Measurements from ENCODE around the gene ATR. TPM values are rescaled to one million over a fixed set of nuclear protein-coding genes. Genes with fewer than 3 reads are reported as not detected.

Gene ATR
- total RNA-seq, 1 experiment from 2014 or later: 15.8 TPM

DNA sequence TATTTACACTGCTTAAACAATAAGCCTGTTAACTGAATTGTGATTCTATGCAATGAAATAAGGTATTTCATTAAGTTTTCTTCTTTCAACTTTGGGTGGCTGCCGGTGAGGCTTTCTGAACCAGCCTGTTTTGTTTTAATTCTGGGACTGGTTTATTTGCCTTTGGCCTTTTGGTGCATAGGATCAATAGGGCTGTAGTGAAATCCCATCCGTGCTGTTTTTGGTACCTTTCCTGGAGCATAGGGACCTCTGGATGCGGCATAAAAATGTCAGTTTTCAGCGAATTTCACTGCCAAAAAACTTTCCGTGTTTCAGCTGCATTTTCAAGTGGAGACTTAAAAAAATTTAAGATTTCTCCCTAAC lies 18.2 kb upstream of the ATR start:
- no peaks in the 10 kb centered on the region for H4K20me1 ChIP-seq (ENCODE audit: control insufficient read depth, insufficient read depth, insufficient read length)
- no peak overlapping the region for H2BK5ac ChIP-seq (ENCODE audit: insufficient read length, low read length)
- H3K56ac ChIP-seq (ENCODE audit: insufficient read length, low read depth, low read length): no peak overlapping the region
- Mint-ChIP-seq H3K36me3 (ENCODE audit: insufficient read depth in 1 of 3, low read depth in 3 of 3) (peaks cover 10 to 13% (median 12%) of the 10 kb centered on the region in 3 experiments; a peak in 6 of 7 replicates), H3K4me1 (peaks cover 13 to 19% of the 10 kb centered on the region in 2 experiments), H3K9me3 (no peaks in the 10 kb centered on the region), H3K4me3 (peak overlapping the region; percentile 93 to 99), H3K27ac (no peak overlapping the region), H3K27me3 (ENCODE audit: low read depth) (peaks cover 5% of the 10 kb centered on the region)
- H3K14ac ChIP-seq (ENCODE audit: insufficient read depth, low read length): no peak overlapping the region
- no peak overlapping the region for H2BK120ac ChIP-seq (ENCODE audit: low read depth, low read length, poor library complexity, severe bottlenecking)
- H3K23me2 ChIP-seq (ENCODE audit: insufficient read length, low read depth, low read length, poor library complexity, severe bottlenecking): peaks cover 7% of the 10 kb centered on the region
- no peak overlapping the region for H4K91ac ChIP-seq (ENCODE audit: insufficient read length, low read depth, low read length)
- WGBS (ENCODE audit: extremely low coverage, insufficient read length, low lambda C conversion rate): no CpG with 5 or more reads among the region's 5 CpGs
- H3K27me3 ChIP-seq (ENCODE audit: insufficient read depth, low read length): no peaks in the 10 kb centered on the region
- H4K5ac ChIP-seq (ENCODE audit: insufficient read length, low read depth, low read length): no peak overlapping the region
- no peak overlapping the region for H2AFZ ChIP-seq (ENCODE audit: low read length)
- H4K8ac ChIP-seq (replicated peaks; ENCODE audit: insufficient read length, low read depth, low read length): no peak overlapping the region
- no peaks in the 10 kb centered on the region for H3K4me1 ChIP-seq (ENCODE audit: insufficient read depth, low read length)
- H3K9me3 ChIP-seq (ENCODE audit: control insufficient read depth, low read depth, low read length): no peaks in the 10 kb centered on the region
- H2BK20ac ChIP-seq (ENCODE audit: low read depth, low read length, poor library complexity, severe bottlenecking): no peak overlapping the region
- no peak overlapping the region for H3K18ac ChIP-seq (ENCODE audit: insufficient read length, low read depth, low read length)
- no peak overlapping the region for H3K4ac ChIP-seq (ENCODE audit: low read depth, low read length)
- H2BK12ac ChIP-seq (ENCODE audit: insufficient read length, low read depth, low read length): no peak overlapping the region
- peak overlapping the region; percentile 65 for H3K4me2 ChIP-seq (ENCODE audit: insufficient read depth, insufficient read length, low read length)
- no peak overlapping the region for H2AK5ac ChIP-seq (ENCODE audit: insufficient read length, low read length)
- no peak overlapping the region for H3K9ac ChIP-seq (ENCODE audit: extremely low read depth, insufficient read length, low read length)
- TF ChIP-seq, protein P1, sequence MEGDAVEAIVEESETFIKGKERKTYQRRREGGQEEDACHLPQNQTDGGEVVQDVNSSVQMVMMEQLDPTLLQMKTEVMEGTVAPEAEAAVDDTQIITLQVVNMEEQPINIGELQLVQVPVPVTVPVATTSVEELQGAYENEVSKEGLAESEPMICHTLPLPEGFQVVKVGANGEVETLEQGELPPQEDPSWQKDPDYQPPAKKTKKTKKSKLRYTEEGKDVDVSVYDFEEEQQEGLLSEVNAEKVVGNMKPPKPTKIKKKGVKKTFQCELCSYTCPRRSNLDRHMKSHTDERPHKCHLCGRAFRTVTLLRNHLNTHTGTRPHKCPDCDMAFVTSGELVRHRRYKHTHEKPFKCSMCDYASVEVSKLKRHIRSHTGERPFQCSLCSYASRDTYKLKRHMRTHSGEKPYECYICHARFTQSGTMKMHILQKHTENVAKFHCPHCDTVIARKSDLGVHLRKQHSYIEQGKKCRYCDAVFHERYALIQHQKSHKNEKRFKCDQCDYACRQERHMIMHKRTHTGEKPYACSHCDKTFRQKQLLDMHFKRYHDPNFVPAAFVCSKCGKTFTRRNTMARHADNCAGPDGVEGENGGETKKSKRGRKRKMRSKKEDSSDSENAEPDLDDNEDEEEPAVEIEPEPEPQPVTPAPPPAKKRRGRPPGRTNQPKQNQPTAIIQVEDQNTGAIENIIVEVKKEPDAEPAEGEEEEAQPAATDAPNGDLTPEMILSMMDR (conservative IDR thresholded peaks at IDR 0.05): no peak
- H3K79me1 ChIP-seq (ENCODE audit: insufficient read depth, low read depth, low read length, poor library complexity, severe bottlenecking): no peaks in the 10 kb centered on the region
- DNase-seq: no peak
- H3K23ac ChIP-seq (ENCODE audit: insufficient read length, low read depth, low read length): no peak overlapping the region
- H3K27ac ChIP-seq (ENCODE audit: insufficient read length, low read depth, low read length): no peak overlapping the region
- no peak overlapping the region for H2BK15ac ChIP-seq (ENCODE audit: low read depth, low read length)
- H3K79me2 ChIP-seq (ENCODE audit: insufficient read depth, low read length): no peaks in the 10 kb centered on the region
- H3T11ph ChIP-seq (ENCODE audit: low read length): no peak overlapping the region

Measured in H9 (cell line).